Amniotic epithelial cell (primary cell): Measurements from ENCODE around the gene NPHS1.

ENCODE experiments used
- DNase-seq: peaks from one replicate; pipeline ENCODE4 v3.0.0-alpha.2; 2010; ENCODE audit warnings: low read depth

NPHS1 gene

DNA sequence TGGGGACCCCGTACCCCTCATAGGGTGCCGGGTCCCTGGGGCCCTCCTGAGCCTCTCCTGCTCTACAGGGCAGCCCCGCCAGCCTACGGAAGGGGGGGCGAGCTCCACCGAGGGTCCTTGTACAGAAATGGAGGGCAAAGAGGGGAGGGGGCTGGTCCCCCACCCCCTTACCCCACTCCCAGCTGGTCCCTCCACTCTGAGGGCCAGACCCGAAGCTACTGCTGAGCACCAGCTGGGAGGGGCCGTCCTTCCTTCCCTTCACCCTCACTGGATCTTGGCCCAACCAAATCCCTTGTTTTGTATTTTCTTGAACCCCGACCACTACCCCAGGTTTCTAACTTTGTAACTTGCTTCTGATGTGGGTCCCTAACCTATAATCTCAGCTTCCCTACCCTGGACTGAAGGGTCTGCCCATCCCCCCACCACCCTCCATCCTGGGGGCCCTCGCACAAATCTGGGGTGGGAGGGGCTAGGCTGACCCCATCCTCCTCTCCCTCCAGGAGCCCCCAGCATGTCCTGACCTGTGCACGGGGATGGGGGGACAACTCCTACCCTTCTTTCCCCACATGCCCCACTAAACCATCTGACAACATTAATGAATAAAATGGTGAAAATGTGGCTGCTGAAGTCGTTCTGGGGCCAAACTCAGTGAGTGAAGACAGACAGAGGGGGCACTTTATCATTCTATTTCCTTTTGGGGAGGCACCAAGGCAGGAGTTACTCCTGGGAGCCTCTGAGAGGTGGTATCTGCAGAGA, 63.9 kb downstream of the NPHS1 start:
- DNase-seq = no peak

DNA sequence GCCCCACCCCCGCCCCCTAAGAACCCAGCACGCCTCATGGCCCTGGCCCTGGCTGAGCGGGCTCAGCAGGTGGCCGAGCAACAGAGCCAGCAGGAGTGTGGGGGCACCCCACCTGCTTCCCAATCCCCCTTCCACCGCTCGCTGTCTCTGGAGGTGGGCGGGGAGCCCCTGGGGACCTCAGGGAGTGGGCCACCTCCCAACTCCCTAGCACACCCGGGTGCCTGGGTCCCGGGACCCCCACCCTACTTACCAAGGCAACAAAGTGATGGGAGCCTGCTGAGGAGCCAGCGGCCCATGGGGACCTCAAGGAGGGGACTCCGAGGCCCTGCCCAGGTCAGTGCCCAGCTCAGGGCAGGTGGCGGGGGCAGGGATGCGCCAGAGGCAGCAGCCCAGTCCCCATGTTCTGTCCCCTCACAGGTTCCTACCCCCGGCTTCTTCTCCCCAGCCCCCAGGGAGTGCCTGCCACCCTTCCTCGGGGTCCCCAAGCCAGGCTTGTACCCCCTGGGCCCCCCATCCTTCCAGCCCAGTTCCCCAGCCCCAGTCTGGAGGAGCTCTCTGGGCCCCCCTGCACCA, 65.0 kb downstream of the NPHS1 start:
- no peak for DNase-seq

DNA sequence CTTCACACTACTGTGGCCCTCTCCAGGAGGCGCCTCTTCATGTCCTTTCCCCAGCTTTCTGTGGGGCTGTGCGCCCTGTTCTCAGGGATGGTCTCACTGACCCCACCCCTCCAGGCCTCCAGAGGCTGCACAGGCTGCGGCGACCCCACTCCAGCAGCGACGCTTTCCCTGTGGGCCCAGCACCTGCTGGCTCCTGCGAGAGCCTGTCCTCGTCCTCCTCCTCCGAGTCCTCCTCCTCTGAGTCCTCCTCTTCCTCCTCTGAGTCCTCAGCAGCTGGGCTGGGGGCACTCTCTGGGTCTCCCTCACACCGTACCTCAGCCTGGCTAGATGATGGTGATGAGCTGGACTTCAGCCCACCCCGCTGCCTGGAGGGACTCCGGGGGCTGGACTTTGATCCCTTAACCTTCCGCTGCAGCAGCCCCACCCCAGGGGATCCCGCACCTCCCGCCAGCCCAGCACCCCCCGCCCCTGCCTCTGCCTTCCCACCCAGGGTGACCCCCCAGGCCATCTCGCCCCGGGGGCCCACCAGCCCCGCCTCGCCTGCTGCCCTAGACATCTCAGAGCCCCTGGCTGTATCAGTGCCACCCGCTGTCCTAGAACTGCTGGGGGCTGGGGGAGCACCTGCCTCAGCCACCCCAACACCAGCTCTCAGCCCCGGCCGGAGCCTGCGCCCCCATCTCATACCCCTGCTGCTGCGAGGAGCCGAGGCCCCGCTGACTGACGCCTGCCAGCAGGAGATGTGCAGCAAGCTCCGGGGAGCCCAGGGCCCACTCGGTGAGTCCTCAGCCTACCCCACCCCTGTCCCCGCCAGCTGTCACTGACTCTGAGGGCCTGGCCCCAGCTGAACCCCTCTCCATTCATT, 65.8 kb downstream of the NPHS1 start:
- DNase-seq = no peak

DNA sequence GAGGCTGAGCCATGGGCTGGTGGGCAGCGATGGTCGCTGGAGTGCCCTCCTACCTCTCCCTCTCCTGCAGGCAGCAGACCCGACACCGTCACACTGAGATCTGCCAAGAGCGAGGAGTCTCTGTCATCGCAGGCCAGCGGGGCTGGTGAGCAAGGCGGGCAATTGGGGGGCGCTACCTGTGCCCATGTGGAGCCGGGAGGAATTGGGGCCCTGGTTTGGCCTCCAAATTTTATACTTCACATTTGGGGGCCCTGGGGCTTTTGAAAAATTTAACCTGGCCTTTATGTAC, 67.0 kb downstream of the NPHS1 start:
- DNase-seq = no peak

DNA sequence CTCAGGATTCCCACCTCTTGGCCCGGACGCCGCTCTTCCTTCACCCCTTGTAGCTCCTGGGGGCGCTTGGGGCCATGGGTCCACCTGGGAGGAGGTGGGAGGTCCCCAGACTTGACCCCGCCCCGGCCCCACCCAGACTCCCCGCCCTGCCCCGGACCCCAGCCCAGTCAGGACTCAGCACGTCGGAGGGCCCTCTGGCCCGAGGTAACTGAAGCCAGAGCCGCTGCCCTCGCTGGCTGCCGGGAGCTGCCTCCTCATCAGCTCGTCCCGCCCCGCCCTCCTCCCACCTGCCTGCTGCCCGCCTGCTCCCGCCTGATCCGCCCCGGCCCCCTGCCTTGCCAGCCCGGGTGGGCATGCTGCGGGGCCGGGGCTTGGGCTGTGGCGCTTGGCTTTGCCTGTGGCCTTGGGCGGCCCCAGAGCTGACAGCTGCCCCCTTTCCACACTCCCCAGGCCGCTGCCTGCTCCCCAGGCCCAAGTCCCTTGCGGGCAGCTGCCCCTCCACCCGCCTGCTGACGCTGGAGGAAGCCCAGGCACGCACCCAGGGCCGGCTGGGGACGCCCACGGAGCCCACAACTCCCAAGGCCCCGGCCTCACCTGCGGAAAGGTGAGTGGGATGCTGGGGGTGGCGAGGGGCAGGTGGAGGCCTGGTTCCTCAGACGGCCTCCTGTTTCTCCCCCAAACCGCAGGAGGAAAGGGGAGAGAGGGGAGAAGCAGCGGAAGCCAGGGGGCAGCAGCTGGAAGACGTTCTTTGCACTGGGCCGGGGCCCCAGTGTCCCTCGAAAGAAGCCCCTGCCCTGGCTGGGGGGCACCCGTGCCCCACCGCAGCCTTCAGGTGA, 67.6 kb downstream of the NPHS1 start:
- DNase-seq = no peak

DNA sequence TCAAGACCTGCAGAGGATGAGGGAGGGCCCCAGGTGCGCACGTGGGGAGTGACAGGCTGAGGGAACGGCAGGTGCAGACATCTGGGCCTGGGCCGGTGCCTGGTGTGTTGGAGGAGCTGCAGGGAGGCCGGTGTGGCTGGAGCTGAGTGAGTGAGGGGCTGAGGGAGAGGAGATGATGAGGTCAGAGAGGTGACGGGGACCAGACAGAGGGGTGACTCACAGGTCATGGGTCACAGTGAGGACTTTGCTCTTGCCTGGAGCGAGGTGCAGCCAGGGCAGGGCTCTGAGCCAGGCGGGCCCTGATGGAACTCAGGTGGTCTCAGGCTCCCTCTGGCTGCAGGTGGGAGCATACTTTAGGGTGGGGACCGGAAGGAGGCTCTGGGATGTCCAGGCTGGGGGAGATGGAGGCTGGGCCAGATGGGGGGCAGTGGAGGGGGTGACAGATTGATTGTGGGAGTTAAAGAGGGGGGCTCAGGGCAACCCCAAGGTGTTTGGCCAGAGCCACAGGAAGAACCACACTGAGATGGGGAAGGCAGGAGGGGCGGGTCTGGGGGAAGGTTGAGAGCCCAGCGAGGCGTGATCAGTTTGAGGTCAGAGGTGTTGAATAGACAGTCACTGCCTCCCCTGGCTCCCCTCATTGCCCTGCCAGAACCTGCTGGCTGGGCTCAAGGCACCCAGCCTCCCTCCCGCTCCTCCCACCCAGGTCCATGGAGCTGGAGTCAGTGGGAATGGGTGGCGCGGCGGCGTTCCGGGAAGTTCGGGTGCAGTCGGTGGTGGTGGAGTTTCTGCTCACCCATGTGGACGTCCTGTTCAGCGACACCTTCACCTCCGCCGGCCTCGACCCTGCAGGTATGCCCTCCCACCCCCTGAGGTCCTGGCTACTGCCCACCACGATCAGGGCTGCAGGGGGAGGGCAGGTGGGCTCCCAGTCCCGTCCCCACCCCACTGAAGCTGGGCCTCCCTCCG, 68.6 kb downstream of the NPHS1 start:
- no peak for DNase-seq

DNA sequence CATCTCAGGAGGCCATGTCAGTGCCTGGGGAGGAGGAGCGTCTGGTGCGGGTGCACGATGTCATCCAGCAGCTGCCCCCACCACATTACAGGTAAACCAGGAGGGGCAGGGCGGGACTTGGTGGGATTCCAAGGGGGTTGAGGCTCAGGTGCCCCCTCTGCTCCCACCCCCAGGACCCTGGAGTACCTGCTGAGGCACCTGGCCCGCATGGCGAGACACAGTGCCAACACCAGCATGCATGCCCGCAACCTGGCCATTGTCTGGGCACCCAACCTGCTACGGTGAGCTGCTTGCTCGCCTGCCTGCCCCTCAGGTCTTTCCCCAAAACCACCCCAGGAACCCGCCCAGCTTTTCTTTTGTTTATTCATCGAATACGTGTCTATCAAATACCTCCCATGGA, 69.7 kb downstream of the NPHS1 start:
- DNase-seq = no peak

DNA sequence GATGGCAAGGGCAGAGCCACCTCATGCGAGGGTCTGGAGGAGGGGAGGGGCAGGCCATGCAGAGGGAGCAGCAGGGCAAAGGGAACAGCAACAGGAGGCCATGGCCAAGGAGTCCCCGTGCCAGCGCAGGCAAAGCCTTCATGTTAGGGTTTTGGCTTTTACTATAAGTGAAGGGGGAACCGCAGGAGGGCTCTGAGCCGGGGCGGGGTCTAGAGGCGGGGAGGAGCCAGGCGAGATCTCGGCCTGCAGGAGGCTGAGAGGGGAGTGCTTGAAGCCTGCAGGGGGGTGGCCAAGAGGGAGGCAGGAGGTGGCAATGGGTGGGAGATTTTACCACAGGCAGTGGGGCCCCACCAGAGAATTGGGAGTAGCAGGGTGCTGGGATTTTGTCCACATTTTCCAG, 70.7 kb downstream of the NPHS1 start:
- DNase-seq = no peak

DNA sequence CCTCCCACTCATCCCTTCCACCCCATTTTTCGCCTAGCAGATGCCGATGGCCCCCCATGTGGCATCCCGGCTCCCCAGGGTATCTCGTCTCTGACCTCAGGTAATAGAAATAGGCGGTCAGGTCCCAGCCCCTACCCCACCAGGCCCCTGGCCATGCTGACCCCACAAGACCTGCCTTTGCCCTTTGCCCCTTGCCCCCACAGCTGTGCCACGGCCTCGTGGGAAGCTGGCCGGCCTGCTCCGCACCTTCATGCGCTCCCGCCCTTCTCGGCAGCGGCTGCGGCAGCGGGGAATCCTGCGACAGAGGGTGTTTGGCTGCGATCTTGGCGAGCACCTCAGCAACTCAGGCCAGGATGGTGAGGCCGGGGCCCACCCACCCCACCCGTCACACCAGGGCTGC, 71.6 kb downstream of the NPHS1 start:
- no peak for DNase-seq

DNA sequence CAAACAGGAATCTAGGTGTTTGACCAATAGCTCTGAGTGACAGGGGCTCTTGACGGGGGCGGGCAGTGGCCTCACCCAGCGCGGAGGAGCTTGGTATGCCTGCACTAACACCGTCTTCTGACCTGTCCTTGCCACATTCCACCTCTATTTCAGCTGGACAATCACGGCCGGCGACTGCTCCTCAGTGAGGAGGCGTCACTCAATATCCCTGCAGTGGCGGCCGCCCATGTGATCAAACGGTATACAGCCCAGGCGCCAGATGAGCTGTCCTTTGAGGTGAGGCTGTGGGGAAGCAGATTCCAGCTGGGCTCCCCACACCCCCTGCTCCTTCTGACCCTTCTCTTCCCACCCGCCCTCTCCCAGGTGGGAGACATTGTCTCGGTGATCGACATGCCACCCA, 72.2 kb downstream of the NPHS1 start:
- DNase-seq = no peak

DNA sequence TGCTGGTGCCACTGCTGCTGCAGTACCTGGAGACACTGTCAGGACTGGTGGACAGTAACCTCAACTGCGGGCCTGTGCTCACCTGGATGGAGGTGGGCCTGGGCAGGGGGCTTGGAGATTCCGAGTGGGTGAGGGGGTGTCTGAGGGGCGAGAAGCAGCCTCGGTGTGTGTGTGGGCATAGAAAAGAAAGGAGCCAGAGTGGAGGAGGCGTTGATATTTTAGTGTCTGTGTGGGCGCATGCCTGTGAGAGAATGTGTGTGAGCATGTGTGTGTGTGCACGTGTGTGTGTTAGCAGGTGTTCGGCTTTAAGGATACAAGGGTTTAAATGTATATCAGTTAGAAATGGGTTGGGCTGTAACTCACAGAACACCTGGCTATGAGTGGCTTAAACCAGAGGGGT, 73.3 kb downstream of the NPHS1 start:
- no peak for DNase-seq

DNA sequence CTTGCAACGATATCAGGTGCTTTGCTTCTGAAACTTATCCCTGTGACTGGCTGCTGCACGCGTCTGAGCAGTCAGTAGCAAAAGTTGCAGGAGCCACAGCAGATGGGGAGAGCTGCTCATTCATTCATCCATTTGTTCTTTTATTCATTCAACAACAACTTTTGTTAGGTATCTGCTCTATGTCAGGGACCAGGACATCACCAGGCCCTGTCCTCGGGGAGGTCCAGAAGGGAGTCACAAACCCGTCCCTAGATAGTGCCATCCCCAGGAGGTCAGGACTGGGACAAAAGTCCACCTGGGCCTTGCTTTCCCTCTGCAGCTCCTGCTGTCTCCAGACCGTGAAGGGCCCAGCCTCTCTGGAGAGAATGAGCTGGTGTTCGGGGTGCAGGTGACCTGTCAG, 74.3 kb downstream of the NPHS1 start:
- no peak for DNase-seq

DNA sequence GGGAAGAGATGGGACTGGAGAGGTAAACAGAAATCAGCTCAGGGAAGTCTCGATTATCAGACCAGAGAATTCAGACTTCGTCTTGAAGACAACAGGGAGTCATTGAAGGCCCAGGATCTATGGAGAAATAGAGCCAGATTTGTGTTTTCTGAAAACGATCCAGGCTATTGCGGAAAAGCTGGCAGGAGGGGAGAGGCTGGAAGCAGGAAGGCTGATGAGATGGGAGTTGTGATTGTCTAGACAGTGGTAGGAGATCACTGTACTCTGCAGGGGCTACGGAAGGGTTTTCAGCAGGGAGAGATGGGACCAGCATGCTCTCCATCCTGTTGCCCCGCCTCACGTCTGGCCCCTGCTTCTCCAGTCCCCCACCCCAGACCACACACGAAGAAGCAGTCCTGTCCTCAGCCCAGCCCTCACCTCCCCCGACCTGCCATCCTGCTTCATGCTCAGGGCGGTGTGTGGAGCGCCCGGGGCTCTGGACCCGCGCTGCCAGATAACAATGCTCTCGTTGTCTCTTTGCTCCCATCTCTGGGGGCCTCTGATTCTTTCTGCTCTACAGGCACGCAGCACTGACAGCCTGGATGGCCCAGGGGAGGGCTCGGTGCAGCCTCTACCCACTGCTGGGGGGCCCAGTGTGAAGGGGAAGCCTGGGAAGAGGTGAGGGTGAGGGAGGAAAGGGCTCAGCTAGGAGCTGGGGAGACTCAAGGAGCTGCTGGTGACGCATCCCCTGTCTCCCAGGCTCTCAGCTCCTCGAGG, 75.0 kb downstream of the NPHS1 start:
- DNase-seq = no peak

DNA sequence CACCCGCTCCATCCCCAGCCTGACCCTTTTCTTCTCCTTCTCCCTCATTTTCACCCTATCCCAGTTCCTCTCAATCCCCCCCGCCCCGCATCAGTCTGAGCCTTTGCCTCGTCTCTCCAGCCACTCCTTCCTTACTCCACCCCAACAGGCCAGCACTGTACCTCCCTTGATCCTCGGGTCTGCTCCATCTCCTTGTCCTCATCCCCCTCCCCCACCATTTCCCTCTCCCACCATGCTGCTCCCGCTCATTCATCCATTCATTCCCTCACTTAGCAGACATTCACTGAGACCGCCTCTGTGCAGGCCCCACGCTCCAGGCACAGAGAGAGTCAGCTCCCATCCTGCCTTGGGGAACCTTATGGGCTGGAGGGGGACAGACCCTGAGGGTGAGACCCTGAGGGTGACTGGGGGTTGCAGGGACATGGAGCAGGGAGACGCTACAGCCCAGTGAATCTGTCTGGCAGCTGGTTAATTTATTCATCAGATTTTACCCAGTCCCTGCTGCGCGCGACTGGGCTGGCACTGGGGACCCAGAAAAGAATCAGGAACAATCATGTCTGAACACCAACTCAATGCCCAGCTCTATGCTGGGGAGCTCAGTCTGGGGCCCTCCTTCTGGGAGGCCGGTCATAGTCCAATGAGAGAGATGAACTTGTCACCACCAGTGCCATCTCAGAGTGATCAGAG, 76.1 kb downstream of the NPHS1 start:
- DNase-seq = no peak
